ENCODE results near the gene MAP4K4.

GRCh38 chr2:101754618-101755017 is 57.1 kb downstream of the MAP4K4 start:
- TF ChIP-seq CTCF (IDR thresholded peaks at IDR 0.05; ENCODE audit: insufficient read depth, low read length, poor library complexity, severe bottlenecking) (no peak), EZH2phosphoT487 (conservative IDR thresholded peaks at IDR 0.05; ENCODE audit: low read length) (no peak)
